Inferior parietal cortex (tissue), 1 donor: Measurements from ENCODE around the gene C14orf132.
"Not testable (repeated sequence)": the region's sequence is repeated elsewhere in the genome, so short reads cannot be mapped to it uniquely, and the experiment has no call there.

Source experiments
- DNase-seq: peaks from one replicate; pipeline ENCODE4 v3.0.0-alpha.2; 2016; ENCODE audit errors: extremely low spot score

C14orf132 gene

GRCh38 chr14:96059519-96060135 is 20.5 kb downstream of the C14orf132 start:
- DNase-seq, result no peak

GRCh38 chr14:96060186-96060933 is 21.2 kb downstream of the C14orf132 start:
- no peak for DNase-seq

- DNase-seq, result no peak
Measured at GRCh38 chr14:96062010-96062409, 22.8 kb downstream of the C14orf132 start.

- DNase-seq, result no peak
Measured at GRCh38 chr14:96062506-96062905, 23.3 kb downstream of the C14orf132 start.

- no peak for DNase-seq
Measured at GRCh38 chr14:96064866-96065265, 25.7 kb downstream of the C14orf132 start.

- no peak for DNase-seq
Measured at GRCh38 chr14:96065661-96066459, 26.7 kb downstream of the C14orf132 start.

GRCh38 chr14:96066976-96067375 is 27.8 kb downstream of the C14orf132 start:
- DNase-seq, result no peak

- DNase-seq, result no peak
Measured at GRCh38 chr14:96067985-96068930, 29.1 kb downstream of the C14orf132 start.

- no peak for DNase-seq
Measured at GRCh38 chr14:96069421-96069820, 30.3 kb downstream of the C14orf132 start.

GRCh38 chr14:96071561-96071960 is 32.4 kb downstream of the C14orf132 start:
- DNase-seq, result no peak

GRCh38 chr14:96072076-96072475 is 32.9 kb downstream of the C14orf132 start:
- DNase-seq, result no peak

- no peak for DNase-seq
Measured at GRCh38 chr14:96072746-96073145, 33.6 kb downstream of the C14orf132 start.

- DNase-seq, result not testable (repeated sequence)
Measured at GRCh38 chr14:96073260-96074039, 34.3 kb downstream of the C14orf132 start.

- no peak for DNase-seq
Measured at GRCh38 chr14:96077983-96078624, 38.9 kb downstream of the C14orf132 start.

- DNase-seq, result no peak
Measured at GRCh38 chr14:96078625-96079016, 39.5 kb downstream of the C14orf132 start.

- DNase-seq, result no peak
Measured at GRCh38 chr14:96079066-96079465, 39.9 kb downstream of the C14orf132 start.

- DNase-seq, result no peak
Measured at GRCh38 chr14:96080571-96080970, 41.4 kb downstream of the C14orf132 start.

- DNase-seq, result no peak
Measured at GRCh38 chr14:96081224-96081623, 42.1 kb downstream of the C14orf132 start.

- no peak for DNase-seq
Measured at GRCh38 chr14:96081767-96082400, 42.7 kb downstream of the C14orf132 start.
